ENCODE data around the gene ABCA1.
"Not testable (repeated sequence)": the region's sequence is repeated elsewhere in the genome, so short reads cannot be mapped to it uniquely, and the experiment has no call there.

Gene ABCA1, protein sequence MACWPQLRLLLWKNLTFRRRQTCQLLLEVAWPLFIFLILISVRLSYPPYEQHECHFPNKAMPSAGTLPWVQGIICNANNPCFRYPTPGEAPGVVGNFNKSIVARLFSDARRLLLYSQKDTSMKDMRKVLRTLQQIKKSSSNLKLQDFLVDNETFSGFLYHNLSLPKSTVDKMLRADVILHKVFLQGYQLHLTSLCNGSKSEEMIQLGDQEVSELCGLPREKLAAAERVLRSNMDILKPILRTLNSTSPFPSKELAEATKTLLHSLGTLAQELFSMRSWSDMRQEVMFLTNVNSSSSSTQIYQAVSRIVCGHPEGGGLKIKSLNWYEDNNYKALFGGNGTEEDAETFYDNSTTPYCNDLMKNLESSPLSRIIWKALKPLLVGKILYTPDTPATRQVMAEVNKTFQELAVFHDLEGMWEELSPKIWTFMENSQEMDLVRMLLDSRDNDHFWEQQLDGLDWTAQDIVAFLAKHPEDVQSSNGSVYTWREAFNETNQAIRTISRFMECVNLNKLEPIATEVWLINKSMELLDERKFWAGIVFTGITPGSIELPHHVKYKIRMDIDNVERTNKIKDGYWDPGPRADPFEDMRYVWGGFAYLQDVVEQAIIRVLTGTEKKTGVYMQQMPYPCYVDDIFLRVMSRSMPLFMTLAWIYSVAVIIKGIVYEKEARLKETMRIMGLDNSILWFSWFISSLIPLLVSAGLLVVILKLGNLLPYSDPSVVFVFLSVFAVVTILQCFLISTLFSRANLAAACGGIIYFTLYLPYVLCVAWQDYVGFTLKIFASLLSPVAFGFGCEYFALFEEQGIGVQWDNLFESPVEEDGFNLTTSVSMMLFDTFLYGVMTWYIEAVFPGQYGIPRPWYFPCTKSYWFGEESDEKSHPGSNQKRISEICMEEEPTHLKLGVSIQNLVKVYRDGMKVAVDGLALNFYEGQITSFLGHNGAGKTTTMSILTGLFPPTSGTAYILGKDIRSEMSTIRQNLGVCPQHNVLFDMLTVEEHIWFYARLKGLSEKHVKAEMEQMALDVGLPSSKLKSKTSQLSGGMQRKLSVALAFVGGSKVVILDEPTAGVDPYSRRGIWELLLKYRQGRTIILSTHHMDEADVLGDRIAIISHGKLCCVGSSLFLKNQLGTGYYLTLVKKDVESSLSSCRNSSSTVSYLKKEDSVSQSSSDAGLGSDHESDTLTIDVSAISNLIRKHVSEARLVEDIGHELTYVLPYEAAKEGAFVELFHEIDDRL (N-terminal part only)

GRCh38 chr9:104927912-104928740 lies at the start of gene ABCA1:
ABCA1 (minus strand) TSS chr9:104928155; CDS start chr9:104903679, 24,476 bp downstream.
- Histone ChIP-seq H3K4me3 (ENCODE audit: low read length) (peak within 1 kb of the TSS; percentile 97), H3K4me1 (ENCODE audit: control insufficient read depth, insufficient read depth, low read length) (peaks cover 32% of the 10 kb centered on the region), H3K9me3 (ENCODE audit: control insufficient read depth, low read length) (no peaks in the 10 kb centered on the region), H3K9ac (ENCODE audit: low read length) (peak within 1 kb of the TSS; percentile 98), H3K36me3 (ENCODE audit: control insufficient read depth, insufficient read depth, low read length, severe bottlenecking) (peaks cover 6% of the 10 kb centered on the region), H3K27me3 (replicated peaks; ENCODE audit: control insufficient read depth, insufficient read depth, low read length) (no peaks in the 10 kb centered on the region)
- DNase-seq (ENCODE audit: low read depth), result peak; percentile 88

- Histone ChIP-seq H3K9me3 (ENCODE audit: control insufficient read depth, low read length) (no peaks in the 10 kb centered on the region), H3K4me3 (ENCODE audit: low read length) (no peak overlapping the region), H3K4me1 (ENCODE audit: control insufficient read depth, insufficient read depth, low read length) (peaks cover 11% of the 10 kb centered on the region), H3K27me3 (replicated peaks; ENCODE audit: control insufficient read depth, insufficient read depth, low read length) (no peaks in the 10 kb centered on the region), H3K9ac (ENCODE audit: low read length) (no peak overlapping the region), H3K36me3 (ENCODE audit: control insufficient read depth, insufficient read depth, low read length, severe bottlenecking) (no peaks in the 10 kb centered on the region)
- DNase-seq (ENCODE audit: low read depth), result no peak
These were observed 49.6 kb upstream of the ABCA1 start for GRCh38 chr9:104977580-104977979.

DNA sequence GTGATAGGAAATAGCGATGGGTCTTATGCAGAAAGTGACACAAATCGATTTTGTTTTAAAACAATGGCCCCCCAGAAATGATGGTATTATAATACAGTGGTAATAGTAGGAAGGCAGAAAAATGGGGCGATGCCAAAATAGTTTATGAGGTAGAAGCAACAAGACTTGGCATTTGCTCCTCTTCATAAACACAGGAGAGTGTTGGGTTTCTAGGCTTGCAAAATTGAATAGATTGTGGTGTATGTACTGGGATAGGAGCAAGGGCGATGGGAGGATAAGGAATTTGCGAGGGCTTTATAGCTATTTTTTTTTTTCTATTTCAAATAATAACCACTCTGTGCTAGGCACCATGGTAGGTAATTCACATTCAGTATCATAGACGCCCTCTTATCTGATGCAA lies 49.2 kb upstream of the ABCA1 start:
- DNase-seq (ENCODE audit: low read depth), result no peak
- Histone ChIP-seq H3K4me1 (ENCODE audit: control insufficient read depth, insufficient read depth, low read length) (peaks cover 11% of the 10 kb centered on the region), H3K27me3 (replicated peaks; ENCODE audit: control insufficient read depth, insufficient read depth, low read length) (no peaks in the 10 kb centered on the region), H3K9ac (ENCODE audit: low read length) (no peak overlapping the region), H3K9me3 (ENCODE audit: control insufficient read depth, low read length) (no peaks in the 10 kb centered on the region), H3K36me3 (ENCODE audit: control insufficient read depth, insufficient read depth, low read length, severe bottlenecking) (no peaks in the 10 kb centered on the region), H3K4me3 (ENCODE audit: low read length) (no peak overlapping the region)

GRCh38 chr9:104975966-104976595 lies 48.1 kb upstream of the ABCA1 start:
- peaks cover 17% of the 10 kb centered on the region for H3K4me1 ChIP-seq (ENCODE audit: control insufficient read depth, insufficient read depth, low read length)
- H3K27me3 ChIP-seq (replicated peaks; ENCODE audit: control insufficient read depth, insufficient read depth, low read length); DNase-seq (ENCODE audit: low read depth); H3K9ac ChIP-seq (ENCODE audit: low read length); H3K9me3 ChIP-seq (ENCODE audit: control insufficient read depth, low read length); H3K4me3 ChIP-seq (ENCODE audit: low read length); H3K36me3 ChIP-seq (ENCODE audit: control insufficient read depth, insufficient read depth, low read length, severe bottlenecking): not testable (repeated sequence)

DNA sequence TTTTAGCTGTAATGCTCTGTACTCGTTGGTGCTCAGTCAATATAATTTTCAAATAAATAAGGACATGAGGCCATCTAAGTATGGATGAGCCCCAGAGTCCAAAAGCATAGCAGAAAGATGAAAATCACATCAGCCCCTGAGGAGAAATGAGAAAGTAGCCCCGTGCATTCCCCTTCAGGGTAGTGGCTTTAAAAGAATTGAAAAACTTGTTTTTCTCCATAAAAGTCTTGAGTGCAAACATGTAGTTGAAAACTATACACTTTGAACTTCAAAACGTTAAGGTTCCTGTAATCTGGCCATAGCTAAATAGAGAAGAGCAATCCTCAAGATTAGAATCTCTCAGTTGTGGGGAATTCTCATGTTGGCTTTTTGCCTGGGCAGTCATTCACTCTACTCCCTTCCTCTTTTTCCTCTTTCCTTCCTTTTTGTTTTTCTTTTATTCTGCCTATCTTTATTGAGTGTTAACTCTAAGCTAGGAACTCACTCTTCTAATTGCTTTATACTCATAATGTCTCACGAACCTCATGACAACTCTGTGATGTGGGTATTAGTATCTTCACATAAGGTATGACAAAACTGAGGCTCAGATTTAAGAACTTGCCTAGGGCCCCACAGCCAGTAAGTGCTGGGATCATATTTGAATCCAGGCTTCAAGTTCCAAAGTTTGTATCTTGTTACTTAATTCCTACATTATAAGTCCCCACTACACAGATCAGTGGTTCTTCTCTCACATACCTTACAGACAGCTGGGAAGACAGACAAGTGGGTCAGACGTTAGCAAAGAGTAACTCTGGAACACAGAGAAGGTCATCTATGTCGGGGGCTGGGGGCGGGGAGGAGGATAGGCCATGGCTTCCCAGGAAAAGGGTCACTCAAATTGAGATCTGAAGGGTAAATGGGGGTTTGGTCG lies 46.4 kb upstream of the ABCA1 start:
- Histone ChIP-seq H3K4me1 (ENCODE audit: control insufficient read depth, insufficient read depth, low read length) (peaks cover 34% of the 10 kb centered on the region), H3K27me3 (replicated peaks; ENCODE audit: control insufficient read depth, insufficient read depth, low read length) (no peaks in the 10 kb centered on the region), H3K9ac (ENCODE audit: low read length) (no peak overlapping the region), H3K9me3 (ENCODE audit: control insufficient read depth, low read length) (no peaks in the 10 kb centered on the region), H3K4me3 (ENCODE audit: low read length) (no peak overlapping the region), H3K36me3 (ENCODE audit: control insufficient read depth, insufficient read depth, low read length, severe bottlenecking) (no peaks in the 10 kb centered on the region)
- no peak for DNase-seq (ENCODE audit: low read depth)

DNA sequence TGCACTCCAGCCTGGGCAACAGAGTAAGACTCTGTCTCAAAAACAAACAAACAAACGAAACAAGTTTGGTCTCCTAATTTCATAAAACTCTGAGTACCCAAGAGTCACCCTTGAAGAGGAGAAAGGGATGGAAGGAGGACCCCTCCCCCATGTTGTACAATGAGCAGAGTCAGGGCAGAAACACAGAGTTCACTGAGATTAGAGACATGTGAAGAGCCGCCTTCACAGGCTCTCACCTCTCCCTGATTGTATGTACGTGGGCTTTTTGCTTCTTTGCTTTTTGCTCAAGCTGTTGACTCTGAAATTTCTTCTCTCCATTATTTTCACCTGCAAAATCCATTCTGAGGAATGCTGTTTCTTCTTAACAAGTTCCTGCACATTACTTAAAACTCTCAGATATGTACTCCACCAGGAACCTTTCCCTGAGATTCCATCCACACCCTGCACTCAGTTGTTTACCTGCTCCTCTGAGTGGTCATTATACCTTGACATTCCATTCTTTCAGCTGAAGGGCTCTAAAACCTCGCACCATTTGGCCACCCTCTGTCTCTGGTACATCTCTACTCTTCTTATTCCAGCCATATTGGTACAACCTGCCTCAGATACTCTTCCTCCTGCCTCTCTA lies 44.4 kb upstream of the ABCA1 start:
- Histone ChIP-seq H3K9me3 (ENCODE audit: control insufficient read depth, low read length) (no peaks in the 10 kb centered on the region), H3K4me3 (ENCODE audit: low read length) (no peak overlapping the region), H3K27me3 (replicated peaks; ENCODE audit: control insufficient read depth, insufficient read depth, low read length) (no peaks in the 10 kb centered on the region), H3K36me3 (ENCODE audit: control insufficient read depth, insufficient read depth, low read length, severe bottlenecking) (no peaks in the 10 kb centered on the region), H3K4me1 (ENCODE audit: control insufficient read depth, insufficient read depth, low read length) (peaks cover 40% of the 10 kb centered on the region), H3K9ac (ENCODE audit: low read length) (no peak overlapping the region)
- DNase-seq (ENCODE audit: low read depth), result no peak

DNA sequence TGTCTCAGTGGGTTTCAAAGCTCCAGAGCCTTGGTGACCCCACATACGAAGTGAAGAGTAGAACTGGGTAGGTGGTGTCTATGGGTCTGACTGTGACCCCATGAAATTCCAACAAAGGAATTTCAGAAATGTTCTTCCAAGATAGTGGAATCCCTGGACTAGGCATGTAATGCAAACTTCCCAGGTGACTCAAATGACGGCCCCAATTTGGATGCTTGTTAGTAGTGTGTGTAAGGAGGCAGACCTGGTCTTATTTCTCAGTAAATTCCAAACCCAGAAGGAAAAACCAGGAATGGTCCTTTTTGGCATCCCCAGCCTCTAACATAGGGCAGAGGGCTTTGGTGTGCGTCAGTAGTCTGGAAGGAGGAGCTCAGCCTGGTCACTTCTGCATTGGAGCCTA lies 43.6 kb upstream of the ABCA1 start:
- H3K9me3 ChIP-seq (ENCODE audit: control insufficient read depth, low read length), result no peaks in the 10 kb centered on the region
- H3K9ac ChIP-seq (ENCODE audit: low read length), result peak overlapping the region; percentile 32
- H3K36me3 ChIP-seq (ENCODE audit: control insufficient read depth, insufficient read depth, low read length, severe bottlenecking), result no peaks in the 10 kb centered on the region
- H3K4me1 ChIP-seq (ENCODE audit: control insufficient read depth, insufficient read depth, low read length), result peaks cover 40% of the 10 kb centered on the region
- DNase-seq (ENCODE audit: low read depth), result no peak
- no peaks in the 10 kb centered on the region for H3K27me3 ChIP-seq (replicated peaks; ENCODE audit: control insufficient read depth, insufficient read depth, low read length)
- H3K4me3 ChIP-seq (ENCODE audit: low read length), result peak overlapping the region; percentile 6

DNA sequence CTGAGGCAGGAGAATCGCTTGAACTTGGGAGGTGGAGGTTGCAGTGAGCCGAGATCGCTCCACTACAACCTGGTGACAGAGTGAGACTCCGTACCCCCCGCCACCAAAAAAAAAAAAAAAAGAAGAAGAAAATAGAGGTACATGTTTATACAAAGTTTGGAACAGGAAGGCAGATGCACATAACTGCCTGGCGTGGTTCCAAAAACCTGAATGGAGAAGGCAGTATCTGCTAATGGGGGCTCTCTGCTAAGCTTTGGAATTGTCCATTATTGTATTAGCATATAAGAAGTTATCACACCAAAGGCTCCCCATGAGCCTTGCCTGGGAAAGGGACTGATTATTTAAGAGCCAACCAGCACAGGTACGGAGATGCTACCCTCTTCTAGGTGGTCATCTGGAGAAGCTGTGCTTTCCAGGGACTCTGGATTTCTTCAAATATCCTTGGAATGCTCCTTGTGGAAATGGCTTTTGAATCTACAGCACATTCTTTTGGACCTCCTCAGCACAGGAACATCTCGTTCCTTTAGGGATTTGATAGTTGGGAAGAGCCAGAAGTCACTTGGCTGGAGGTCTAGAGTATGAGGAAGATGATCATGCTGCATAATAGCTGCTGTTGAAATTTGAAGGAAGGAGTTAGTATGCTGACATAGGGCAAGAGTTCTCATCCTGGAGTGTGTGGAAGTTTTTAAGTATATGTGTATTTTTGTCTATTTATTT lies 42.5 kb upstream of the ABCA1 start:
- H3K9me3 ChIP-seq (ENCODE audit: control insufficient read depth, low read length), result no peaks in the 10 kb centered on the region
- no peaks in the 10 kb centered on the region for H3K27me3 ChIP-seq (replicated peaks; ENCODE audit: control insufficient read depth, insufficient read depth, low read length)
- no peaks in the 10 kb centered on the region for H3K36me3 ChIP-seq (ENCODE audit: control insufficient read depth, insufficient read depth, low read length, severe bottlenecking)
- peak overlapping the region; percentile 53 for H3K4me3 ChIP-seq (ENCODE audit: low read length)
- DNase-seq (ENCODE audit: low read depth), result peak; percentile 45
- peak overlapping the region; percentile 17 for H3K9ac ChIP-seq (ENCODE audit: low read length)
- H3K4me1 ChIP-seq (ENCODE audit: control insufficient read depth, insufficient read depth, low read length), result peaks cover 40% of the 10 kb centered on the region

DNA sequence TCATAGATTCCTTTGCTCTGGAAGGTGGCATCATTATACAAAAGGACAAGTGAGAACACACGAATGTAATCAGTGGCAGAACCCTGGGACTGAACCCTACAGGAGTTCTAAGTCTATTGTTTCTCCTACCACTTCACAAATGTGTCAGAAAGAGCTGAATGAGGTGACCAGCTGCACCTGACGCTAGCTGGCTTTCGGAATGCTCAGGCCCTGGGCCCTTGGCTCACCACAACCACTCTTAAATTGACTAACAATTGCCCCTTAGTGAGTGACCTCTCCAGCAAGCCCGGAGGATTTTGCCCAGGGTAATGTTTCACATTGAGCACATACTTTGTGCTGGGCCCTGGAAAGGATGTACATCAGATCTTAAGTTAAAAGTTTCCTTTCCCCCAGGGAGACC lies 41.2 kb upstream of the ABCA1 start:
- no peak for DNase-seq (ENCODE audit: low read depth)
- Histone ChIP-seq H3K4me3 (ENCODE audit: low read length) (peak overlapping the region; percentile 88), H3K9me3 (ENCODE audit: control insufficient read depth, low read length) (no peaks in the 10 kb centered on the region), H3K27me3 (replicated peaks; ENCODE audit: control insufficient read depth, insufficient read depth, low read length) (no peaks in the 10 kb centered on the region), H3K9ac (ENCODE audit: low read length) (peak overlapping the region; percentile 95), H3K4me1 (ENCODE audit: control insufficient read depth, insufficient read depth, low read length) (peaks cover 32% of the 10 kb centered on the region), H3K36me3 (ENCODE audit: control insufficient read depth, insufficient read depth, low read length, severe bottlenecking) (no peaks in the 10 kb centered on the region)
